OCI-LY7 (cell line): ENCODE data around the gene KCTD19. TPM values are rescaled to one million over a fixed set of nuclear protein-coding genes. Genes with fewer than 3 reads are reported as not detected.

Source experiments
- BruUV-seq: library from RNA; stranded (reverse); fragments of 400-500 nt; replicated peaks from 2 replicates; lab custom pipeline; 2021; lab: Mats Ljungman, UMichigan
- CTCF ChIA-PET: fragments of 300-600 bp; sonication (Branson Sonifier 250); formaldehyde crosslinking; loops from one replicate; lab custom pipeline; 2022; ENCODE audit warnings: antibody characterized with exemption; ENCODE audit not compliant: unreplicated experiment; lab: Charles Lee
- POLR2A ChIA-PET: fragments of 300-600 bp; sonication (Branson Sonifier 250); formaldehyde crosslinking; loops from one replicate; lab custom pipeline; 2022; ENCODE audit warnings: antibody characterized with exemption; lab: Charles Lee
- DNase-seq: peaks from one replicate; pipeline ENCODE4 v3.0.0-alpha.2; 2015; ENCODE audit warnings: low spot score
- H2AFZ ChIP-seq: fragments of 200-600 bp; sonication (generic), shearing (Covaris generic); 2 replicates; pipeline ENCODE4 v1.6.1; 2014; ENCODE audit warnings: mild to moderate bottlenecking, antibody characterized with exemption, low read length, moderate library complexity
- H3K27ac ChIP-seq: fragments of 200-600 bp; sonication (generic); 2 replicates; pipeline ENCODE4 v1.5.1; 2014; ENCODE audit warnings: mixed run types, low read depth, mild to moderate bottlenecking, moderate library complexity, low read length, inconsistent platforms; ENCODE audit not compliant: poor library complexity, severe bottlenecking
- H3K36me3 ChIP-seq: fragments of 200-600 bp; sonication (generic); 2 replicates; pipeline ENCODE4 v1.6.1; 2014; ENCODE audit warnings: mild to moderate bottlenecking, antibody characterized with exemption, low read length, moderate library complexity, mixed read lengths; ENCODE audit not compliant: insufficient read depth
- H3K4me1 ChIP-seq: fragments of 200-600 bp; sonication (generic); 2 replicates; pipeline ENCODE4 v1.5.1; 2014; ENCODE audit warnings: mild to moderate bottlenecking, low read length; ENCODE audit not compliant: insufficient read depth, poor library complexity, severe bottlenecking
- H3K4me2 ChIP-seq: fragments of 200-600 bp; sonication (generic); 2 replicates; pipeline ENCODE4 v1.6.1; 2014; ENCODE audit warnings: mild to moderate bottlenecking, low read length
- H3K4me3 ChIP-seq: fragments of 200-600 bp; sonication (generic); 2 replicates; pipeline ENCODE4 v1.5.1; 2014; ENCODE audit warnings: mild to moderate bottlenecking, low read depth, low read length; ENCODE audit not compliant: poor library complexity, severe bottlenecking
- H3K79me2 ChIP-seq: fragments of 200-600 bp; sonication (generic); 2 replicates; pipeline ENCODE4 v1.6.1; 2016; ENCODE audit warnings: low read depth, mild to moderate bottlenecking, low read length, moderate library complexity, mixed read lengths; ENCODE audit not compliant: insufficient read depth
- H3K9me2 ChIP-seq: fragments of 200-600 bp; sonication (generic); 2 replicates; pipeline ENCODE4 v1.6.1; 2016; ENCODE audit warnings: mild to moderate bottlenecking, low read length, mixed read lengths; ENCODE audit not compliant: insufficient read depth
- H3K9me3 ChIP-seq: fragments of 200-600 bp; sonication (generic); 2 replicates; pipeline ENCODE4 v1.6.1; 2014; ENCODE audit warnings: mild to moderate bottlenecking, mixed run types, low read length, mixed read lengths
- H4K20me1 ChIP-seq: fragments of 200-600 bp; sonication (generic); 2 replicates; pipeline ENCODE4 v1.6.1; 2014; ENCODE audit warnings: mild to moderate bottlenecking, antibody characterized with exemption, low read length, moderate library complexity, mixed read lengths; ENCODE audit not compliant: insufficient read depth
- CTCF ChIP-seq: fragments of 200-600 bp; sonication (generic); conservative IDR thresholded peaks from 2 replicates; pipeline ENCODE4 v1.5.1; 2014; ENCODE audit warnings: mild to moderate bottlenecking, antibody characterized with exemption, low read length, moderate library complexity, mixed read lengths
- EZH2phosphoT487 ChIP-seq: fragments of 200-600 bp; sonication (generic); IDR thresholded peaks from 2 replicates; pipeline ENCODE4 v1.6.1; 2018; ENCODE audit warnings: low read depth, borderline replicate concordance, mild to moderate bottlenecking, mixed run types, antibody characterized with exemption, low read length, moderate library complexity, mixed read lengths
- intact Hi-C: fragments of 100-400 bp; cut with micrococcal nuclease; formaldehyde crosslinking; loops from one replicate; pipeline ENCODE4 v1.10.0; 2022; ENCODE audit not compliant: unreplicated experiment
- total RNA-seq, 2 experiments: library from RNA; depleted of rRNA in 1 of 2; stranded (reverse); fragments of >200 nt in 1 of 2; shearing (Covaris generic) in 1 of 2; gene quantifications; 2 replicates each; pipeline ENCODE4 v1.2.3, GENCODE V29; 2014 to 2022

The KCTD19 gene
- total RNA-seq, 2 experiments from 2014 or later, result 0.17 TPM; not detected in 1

DNA sequence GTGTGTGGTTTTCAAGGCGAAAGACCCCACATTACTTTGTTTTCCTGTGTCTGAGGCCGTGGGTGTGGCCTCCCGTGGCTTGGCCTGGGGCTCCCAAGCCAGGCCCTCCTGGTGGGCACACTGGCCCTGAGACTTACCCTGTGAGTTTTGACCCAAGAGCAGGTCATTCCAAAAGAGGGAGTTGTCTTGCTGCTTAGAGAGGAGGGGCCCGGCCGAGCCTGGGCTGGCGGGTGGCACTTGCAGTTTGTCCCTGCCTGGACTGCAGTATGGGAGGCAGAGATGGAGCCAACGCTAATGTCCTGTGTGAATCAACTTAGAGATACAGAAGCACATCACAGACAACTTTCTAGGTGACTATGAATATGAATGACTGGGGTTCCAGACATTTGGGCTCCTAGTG is 24.5 kb downstream of the KCTD19 start:
- Histone ChIP-seq H3K27ac (no peak overlapping the region), H3K9me2 (no peaks in the 10 kb centered on the region), H2AFZ (no peak overlapping the region), H3K36me3 (no peaks in the 10 kb centered on the region), H3K79me2 (no peaks in the 10 kb centered on the region), H3K4me1 (no peaks in the 10 kb centered on the region), H3K4me2 (no peak overlapping the region), H3K9me3 (no peaks in the 10 kb centered on the region), H3K4me3 (no peak overlapping the region), H4K20me1 (no peaks in the 10 kb centered on the region)
- DNase-seq, result no peak
- ChIA-PET POLR2A (no interaction called here), CTCF (no interaction called here)
- TF ChIP-seq EZH2phosphoT487 (no peak), CTCF (no peak)
- intact Hi-C loops, result no loop called here
- BruUV-seq, result no TSS peak

DNA sequence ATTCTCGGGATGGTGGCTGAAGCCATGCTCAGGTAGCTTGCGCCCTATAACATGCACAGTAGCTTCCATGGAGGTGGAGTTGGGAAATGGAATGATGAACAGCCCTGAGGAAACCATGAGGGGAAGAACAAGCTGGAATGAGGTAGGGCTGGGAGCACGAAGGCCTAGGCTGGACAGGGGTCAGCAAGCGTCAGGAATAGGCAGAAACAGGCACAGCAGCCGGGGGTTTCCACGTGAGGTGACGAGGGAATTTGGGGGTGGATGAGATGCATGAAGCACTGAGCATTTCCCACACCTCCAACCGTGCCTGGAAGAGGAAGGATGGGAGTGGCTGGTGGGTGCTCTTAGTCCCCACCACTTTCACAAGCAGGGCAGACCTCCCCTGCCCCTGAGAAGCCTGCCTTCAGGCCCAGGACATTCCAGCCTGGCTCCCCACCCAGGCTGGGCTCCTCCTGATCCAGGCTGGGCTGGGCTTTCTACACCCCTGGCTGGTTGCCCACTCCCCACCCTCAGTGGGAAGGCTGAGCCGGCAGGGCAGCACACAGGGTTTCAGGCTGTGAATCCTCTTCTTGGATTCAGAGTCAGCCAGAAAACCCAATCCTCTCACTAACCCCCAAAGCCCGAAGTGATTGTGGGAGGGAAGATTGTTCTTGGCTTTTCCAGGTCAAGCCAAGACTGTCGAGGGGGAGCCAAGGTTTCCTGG is 25.3 kb downstream of the KCTD19 start:
- H3K9me2 ChIP-seq, result no peaks in the 10 kb centered on the region
- no peaks in the 10 kb centered on the region for H3K79me2 ChIP-seq
- no peak overlapping the region for H3K4me3 ChIP-seq
- ChIA-PET POLR2A (no interaction called here), CTCF (no interaction called here)
- H3K36me3 ChIP-seq, result no peaks in the 10 kb centered on the region
- H3K27ac ChIP-seq, result no peak overlapping the region
- H2AFZ ChIP-seq, result no peak overlapping the region
- no peak overlapping the region for H3K4me2 ChIP-seq
- intact Hi-C loops, result no loop called here
- H4K20me1 ChIP-seq, result no peaks in the 10 kb centered on the region
- no peaks in the 10 kb centered on the region for H3K9me3 ChIP-seq
- BruUV-seq, result no TSS peak
- no peak for DNase-seq
- TF ChIP-seq CTCF (no peak), EZH2phosphoT487 (no peak)
- H3K4me1 ChIP-seq, result no peaks in the 10 kb centered on the region

- Histone ChIP-seq H3K9me3 (no peaks in the 10 kb centered on the region), H3K4me3 (no peak overlapping the region), H3K9me2 (no peaks in the 10 kb centered on the region), H2AFZ (no peak overlapping the region), H3K4me2 (no peak overlapping the region), H3K27ac (no peak overlapping the region), H3K79me2 (no peaks in the 10 kb centered on the region), H4K20me1 (no peaks in the 10 kb centered on the region), H3K36me3 (no peaks in the 10 kb centered on the region), H3K4me1 (no peaks in the 10 kb centered on the region)
- ChIA-PET CTCF (no interaction called here), POLR2A (no interaction called here)
- TF ChIP-seq EZH2phosphoT487 (no peak), CTCF (no peak)
- intact Hi-C loops, result no loop called here
- BruUV-seq, result no TSS peak
- DNase-seq, result no peak
Observed at GRCh38 chr16:67299269-67299668, 27.3 kb downstream of the KCTD19 start.
